T-helper 1 cell treated with Interleukin-12 subunit alpha and Interleukin-12 subunit beta and Interleukin-4 antibody, amounts not matched to agents 30 μg/mL and 1 μg/mL, for 36 hours (primary cell): ENCODE results near the gene LRRC71.

Experiments
- H3K27ac Mint-ChIP-seq: one replicate; pipeline ENCODE4 v1.8.0; 2021; ENCODE audit warnings: mild to moderate bottlenecking, mixed read lengths
- H3K27me3 Mint-ChIP-seq: one replicate; pipeline ENCODE4 v1.8.0; 2021; ENCODE audit warnings: low read depth, mixed read lengths
- H3K36me3 Mint-ChIP-seq: one replicate; pipeline ENCODE4 v1.8.0; 2021; ENCODE audit warnings: low read depth, mixed read lengths
- H3K4me1 Mint-ChIP-seq: one replicate; pipeline ENCODE4 v1.8.0; 2021; ENCODE audit warnings: low read depth, mixed read lengths
- H3K4me3 Mint-ChIP-seq: one replicate; pipeline ENCODE4 v1.8.0; 2021; ENCODE audit warnings: mild to moderate bottlenecking, moderate library complexity, mixed read lengths
- H3K9me3 Mint-ChIP-seq: one replicate; pipeline ENCODE4 v1.8.0; 2021; ENCODE audit warnings: mixed read lengths

Gene LRRC71

GRCh38 chr1:156937883-156938282, 17.5 kb downstream of the LRRC71 start:
- no peak overlapping the region for H3K27ac Mint-ChIP-seq
- peaks cover 3% of the 10 kb centered on the region for H3K27me3 Mint-ChIP-seq
- H3K4me3 Mint-ChIP-seq, result no peak overlapping the region
- no peaks in the 10 kb centered on the region for H3K9me3 Mint-ChIP-seq
- no peaks in the 10 kb centered on the region for H3K4me1 Mint-ChIP-seq
- H3K36me3 Mint-ChIP-seq, result peaks cover 20% of the 10 kb centered on the region

GRCh38 chr1:156938813-156939212, 18.4 kb downstream of the LRRC71 start:
- no peaks in the 10 kb centered on the region for H3K9me3 Mint-ChIP-seq
- H3K4me3 Mint-ChIP-seq, result no peak overlapping the region
- no peaks in the 10 kb centered on the region for H3K4me1 Mint-ChIP-seq
- no peak overlapping the region for H3K27ac Mint-ChIP-seq
- no peaks in the 10 kb centered on the region for H3K27me3 Mint-ChIP-seq
- H3K36me3 Mint-ChIP-seq, result peaks cover 25% of the 10 kb centered on the region

- Mint-ChIP-seq H3K27ac (no peak overlapping the region), H3K9me3 (no peaks in the 10 kb centered on the region), H3K36me3 (peaks cover 35% of the 10 kb centered on the region), H3K4me3 (no peak overlapping the region), H3K4me1 (no peaks in the 10 kb centered on the region), H3K27me3 (no peaks in the 10 kb centered on the region)
Observed at GRCh38 chr1:156939786-156940334, 19.4 kb downstream of the LRRC71 start.

GRCh38 chr1:156941675-156942074, 21.2 kb downstream of the LRRC71 start:
- Mint-ChIP-seq H3K36me3 (peaks cover 46% of the 10 kb centered on the region), H3K4me1 (no peaks in the 10 kb centered on the region), H3K9me3 (no peaks in the 10 kb centered on the region), H3K4me3 (no peak overlapping the region), H3K27ac (no peak overlapping the region), H3K27me3 (no peaks in the 10 kb centered on the region)

GRCh38 chr1:156942176-156942575, 21.7 kb downstream of the LRRC71 start:
- Mint-ChIP-seq H3K4me1 (no peaks in the 10 kb centered on the region), H3K9me3 (no peaks in the 10 kb centered on the region), H3K27ac (no peak overlapping the region), H3K36me3 (peaks cover 43% of the 10 kb centered on the region), H3K27me3 (no peaks in the 10 kb centered on the region), H3K4me3 (no peak overlapping the region)

DNA sequence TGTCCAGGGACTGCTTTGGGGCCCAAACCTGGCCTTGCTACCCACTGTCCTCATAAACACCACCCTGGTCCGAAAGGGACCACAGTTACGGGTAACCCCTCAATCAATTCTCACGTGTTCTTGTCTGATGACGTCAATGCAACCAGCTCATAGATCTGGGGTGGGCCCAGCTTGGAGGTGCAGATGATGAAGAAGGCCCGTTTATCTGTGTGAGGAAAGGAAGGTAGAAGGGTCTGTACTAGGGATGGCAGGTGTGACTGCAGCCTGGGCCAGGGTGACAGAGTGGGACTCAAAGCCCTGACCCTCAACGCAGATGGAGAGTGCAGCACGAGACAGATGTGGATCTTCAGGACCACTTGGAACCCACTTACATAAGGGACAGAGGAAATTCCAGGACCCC, 22.1 kb downstream of the LRRC71 start:
- Mint-ChIP-seq H3K4me1 (no peaks in the 10 kb centered on the region), H3K27ac (no peak overlapping the region), H3K36me3 (peaks cover 43% of the 10 kb centered on the region), H3K27me3 (no peaks in the 10 kb centered on the region), H3K4me3 (no peak overlapping the region), H3K9me3 (no peaks in the 10 kb centered on the region)

GRCh38 chr1:156943756-156944155, 23.3 kb downstream of the LRRC71 start:
- H3K27ac Mint-ChIP-seq, result no peak overlapping the region
- peaks cover 43% of the 10 kb centered on the region for H3K36me3 Mint-ChIP-seq
- no peaks in the 10 kb centered on the region for H3K27me3 Mint-ChIP-seq
- H3K4me1 Mint-ChIP-seq, result no peaks in the 10 kb centered on the region
- no peak overlapping the region for H3K4me3 Mint-ChIP-seq
- H3K9me3 Mint-ChIP-seq, result no peaks in the 10 kb centered on the region

DNA sequence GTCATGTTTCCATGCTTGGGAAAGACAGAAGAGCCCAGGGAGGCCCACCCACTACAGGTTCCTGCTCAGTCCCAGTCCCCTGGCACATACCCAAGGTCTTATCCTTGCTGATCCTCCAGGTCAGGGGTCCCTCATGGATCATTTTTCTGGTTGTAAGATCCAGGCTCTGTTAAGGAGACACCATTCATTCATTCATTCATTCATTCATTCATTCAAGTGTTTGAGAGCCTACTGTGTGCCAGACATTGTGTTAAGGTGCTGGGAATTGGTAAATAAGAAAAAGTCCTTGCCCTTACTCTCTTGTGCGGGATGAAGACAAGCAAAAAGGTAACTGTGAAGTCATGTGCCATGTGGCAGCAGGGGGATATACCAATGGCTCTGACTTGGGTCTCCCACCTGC, 23.8 kb downstream of the LRRC71 start:
- Mint-ChIP-seq H3K36me3 (peaks cover 39% of the 10 kb centered on the region), H3K27ac (no peak overlapping the region), H3K4me3 (no peak overlapping the region), H3K27me3 (no peaks in the 10 kb centered on the region), H3K4me1 (no peaks in the 10 kb centered on the region), H3K9me3 (no peaks in the 10 kb centered on the region)

GRCh38 chr1:156944848-156945247, 24.4 kb downstream of the LRRC71 start:
- Mint-ChIP-seq H3K36me3 (peaks cover 39% of the 10 kb centered on the region), H3K9me3 (no peaks in the 10 kb centered on the region), H3K4me3 (no peak overlapping the region), H3K4me1 (no peaks in the 10 kb centered on the region), H3K27ac (no peak overlapping the region), H3K27me3 (no peaks in the 10 kb centered on the region)

- peaks cover 39% of the 10 kb centered on the region for H3K36me3 Mint-ChIP-seq
- H3K4me3 Mint-ChIP-seq, result no peak overlapping the region
- no peaks in the 10 kb centered on the region for H3K9me3 Mint-ChIP-seq
Observed at GRCh38 chr1:156945881-156946661, 25.6 kb downstream of the LRRC71 start.

DNA sequence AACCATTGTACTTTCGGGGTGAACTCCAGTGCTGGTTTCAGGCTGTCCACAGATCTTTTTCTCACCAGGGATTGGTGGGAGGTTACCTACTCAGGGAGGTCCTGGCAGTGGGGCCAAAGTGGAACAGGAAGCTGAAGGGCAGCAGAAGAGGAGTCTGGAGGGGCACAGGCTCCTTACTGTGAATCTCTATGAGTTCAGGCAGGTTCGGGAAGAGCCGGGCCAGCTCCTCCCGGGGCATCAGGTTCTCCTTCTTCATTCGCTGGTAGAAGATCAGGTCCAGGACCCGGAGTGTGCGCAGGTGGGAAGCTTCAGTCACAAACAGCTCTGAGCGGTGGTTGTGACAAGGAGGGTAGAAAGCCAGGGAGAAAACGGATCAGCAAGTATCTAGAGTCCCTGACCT, 26.7 kb downstream of the LRRC71 start:
- Mint-ChIP-seq H3K36me3 (peaks cover 39% of the 10 kb centered on the region), H3K27ac (no peak overlapping the region), H3K4me3 (no peak overlapping the region), H3K4me1 (no peaks in the 10 kb centered on the region), H3K9me3 (no peaks in the 10 kb centered on the region), H3K27me3 (no peaks in the 10 kb centered on the region)

More at GRCh38 chr1:156945881-156946661, 25.6 kb downstream of the LRRC71 start:
- Mint-ChIP-seq H3K27ac (no peak overlapping the region), H3K27me3 (no peaks in the 10 kb centered on the region), H3K4me1 (no peaks in the 10 kb centered on the region)

- Mint-ChIP-seq H3K27ac (no peak overlapping the region), H3K36me3 (peaks cover 38% of the 10 kb centered on the region), H3K9me3 (no peaks in the 10 kb centered on the region), H3K27me3 (no peaks in the 10 kb centered on the region), H3K4me3 (no peak overlapping the region), H3K4me1 (no peaks in the 10 kb centered on the region)
Observed at GRCh38 chr1:156947818-156948525, 27.5 kb downstream of the LRRC71 start.

DNA sequence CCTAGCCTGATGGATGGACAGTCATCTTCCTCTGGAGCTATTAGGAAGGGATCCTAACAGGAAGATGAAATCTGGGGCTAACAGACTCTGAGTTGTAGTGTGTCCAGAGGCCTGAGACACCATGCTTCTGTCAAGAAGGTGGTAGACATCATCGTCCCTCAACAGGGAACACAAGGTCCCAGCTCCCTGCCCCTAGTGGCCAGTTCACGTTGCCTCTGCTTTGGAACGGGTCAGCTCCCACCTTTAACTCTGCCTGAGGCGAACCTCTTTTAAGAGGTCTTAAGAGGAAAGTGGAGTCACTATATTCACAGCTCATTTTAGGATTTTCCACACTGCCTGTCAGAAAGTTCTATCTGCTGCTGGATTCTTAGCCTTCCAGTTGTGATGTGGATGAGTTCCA, 28.3 kb downstream of the LRRC71 start:
- Mint-ChIP-seq H3K9me3 (no peaks in the 10 kb centered on the region), H3K4me3 (no peak overlapping the region), H3K27me3 (no peaks in the 10 kb centered on the region), H3K4me1 (no peaks in the 10 kb centered on the region), H3K36me3 (peaks cover 36% of the 10 kb centered on the region), H3K27ac (no peak overlapping the region)

GRCh38 chr1:156949127-156949526, 28.7 kb downstream of the LRRC71 start:
- H3K4me3 Mint-ChIP-seq, result no peak overlapping the region
- H3K9me3 Mint-ChIP-seq, result no peaks in the 10 kb centered on the region
- no peaks in the 10 kb centered on the region for H3K27me3 Mint-ChIP-seq
- peaks cover 35% of the 10 kb centered on the region for H3K36me3 Mint-ChIP-seq
- H3K27ac Mint-ChIP-seq, result no peak overlapping the region
- no peaks in the 10 kb centered on the region for H3K4me1 Mint-ChIP-seq

- Mint-ChIP-seq H3K27me3 (no peaks in the 10 kb centered on the region), H3K4me3 (no peak overlapping the region), H3K36me3 (peaks cover 28% of the 10 kb centered on the region), H3K27ac (no peak overlapping the region), H3K4me1 (no peaks in the 10 kb centered on the region), H3K9me3 (no peaks in the 10 kb centered on the region)
Observed at GRCh38 chr1:156951371-156951770, 30.9 kb downstream of the LRRC71 start.
